Hematopoietic multipotent progenitor cell treated with erythropoietin and hydrocortisone succinate and interleukin-3 and kit ligand, for 4 days (in vitro differentiated cells): ENCODE data around the gene CAMK2D.

Experiments used
- DNase-seq: peaks from one replicate; pipeline ENCODE4 v3.0.0-alpha.2; 2015

The CAMK2D gene

DNA sequence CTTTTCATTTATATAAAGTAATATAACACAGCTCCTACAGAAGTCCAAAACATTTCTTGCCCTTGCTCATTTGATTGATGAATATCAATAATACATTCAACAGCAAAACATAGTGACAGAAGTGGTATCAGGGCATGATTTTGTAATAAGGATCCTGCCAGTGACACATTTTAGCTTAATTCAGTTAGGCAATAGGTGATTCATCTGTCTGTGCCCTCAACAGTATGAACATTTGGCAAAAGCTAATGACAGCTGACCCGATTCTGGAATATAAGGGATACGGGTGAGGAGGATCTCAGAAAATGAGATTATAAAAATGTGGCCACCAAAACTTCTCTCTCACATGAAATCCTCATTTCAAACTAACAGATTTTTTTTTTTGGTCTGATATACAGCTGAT, 294.0 kb downstream of the CAMK2D start:
- no peak for DNase-seq

DNA sequence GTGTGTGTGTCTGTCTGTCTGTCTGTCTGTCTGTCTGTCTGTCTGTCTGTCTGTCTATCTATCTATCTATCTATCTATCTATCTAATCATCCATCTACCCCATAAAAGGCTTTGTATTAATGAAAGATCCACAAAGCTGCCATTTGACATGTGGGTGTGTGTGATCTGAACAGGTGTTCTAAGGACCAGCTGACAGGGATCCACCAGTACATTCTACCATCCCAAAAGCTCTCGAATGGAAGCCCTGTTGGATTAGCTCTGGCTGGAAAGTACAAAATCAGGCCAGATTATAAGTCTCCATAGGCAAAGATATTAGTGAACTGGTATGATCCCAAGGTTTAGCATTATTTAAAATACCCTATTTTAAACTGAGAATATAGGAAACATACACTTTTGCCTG, 299.3 kb downstream of the CAMK2D start:
- no peak for DNase-seq

DNA sequence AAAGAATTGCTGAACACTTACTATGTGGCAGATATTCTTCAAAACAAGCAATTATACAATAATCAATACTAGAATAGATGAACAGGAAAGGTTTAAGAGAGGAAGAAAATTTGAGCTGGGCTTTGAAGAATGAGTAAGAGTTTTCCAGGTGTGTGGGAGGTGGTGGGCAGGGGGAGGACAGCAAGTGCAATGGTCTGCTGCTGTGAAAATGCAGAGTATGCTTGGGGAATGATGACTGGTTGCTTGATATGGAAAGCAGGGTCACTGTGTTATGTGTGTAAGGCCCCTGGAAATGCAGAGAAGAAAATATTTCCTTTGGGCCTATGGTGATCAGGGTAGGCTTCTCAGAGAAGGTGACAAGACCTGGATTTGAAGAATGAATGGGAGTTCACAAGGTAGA, 300.3 kb downstream of the CAMK2D start:
- no peak for DNase-seq

DNA sequence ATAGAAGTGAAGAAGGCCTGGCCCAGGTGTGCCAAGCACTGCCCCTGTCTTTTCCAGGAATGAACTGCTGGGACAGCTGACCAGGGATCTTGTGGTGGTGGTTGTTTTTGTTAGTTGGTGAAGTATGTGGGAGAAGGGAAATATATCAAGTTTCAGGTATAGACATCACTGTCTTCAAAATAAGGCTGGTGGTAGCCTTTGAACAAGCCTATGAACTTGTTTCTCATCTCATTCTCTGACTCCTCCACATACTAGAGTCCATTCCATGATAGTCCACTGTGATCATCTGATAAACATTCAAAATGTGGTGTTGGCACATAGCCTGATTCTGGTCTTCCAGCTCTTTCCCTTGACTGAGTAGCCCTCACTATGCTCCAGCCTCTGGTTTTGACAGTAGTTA, 303.7 kb downstream of the CAMK2D start:
- DNase-seq = no peak

DNA sequence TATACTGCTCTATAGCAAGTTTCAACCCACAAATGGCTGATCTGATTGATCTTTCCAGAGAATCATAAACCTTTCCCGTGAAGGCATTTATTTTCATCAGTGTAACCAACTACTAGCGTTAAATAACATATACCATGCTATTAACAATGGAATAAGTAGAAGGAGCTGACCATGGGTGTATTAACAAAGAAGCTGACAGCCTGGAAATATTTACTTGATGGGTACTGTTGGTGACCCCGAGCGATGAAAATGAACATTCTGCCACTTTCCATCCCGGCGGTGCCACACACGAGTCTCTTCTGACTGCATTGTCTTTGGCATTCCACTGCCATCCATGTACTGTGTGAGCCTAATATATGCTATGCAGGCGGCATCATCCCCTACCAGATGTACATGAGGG, 304.4 kb downstream of the CAMK2D start:
- no peak for DNase-seq

DNA sequence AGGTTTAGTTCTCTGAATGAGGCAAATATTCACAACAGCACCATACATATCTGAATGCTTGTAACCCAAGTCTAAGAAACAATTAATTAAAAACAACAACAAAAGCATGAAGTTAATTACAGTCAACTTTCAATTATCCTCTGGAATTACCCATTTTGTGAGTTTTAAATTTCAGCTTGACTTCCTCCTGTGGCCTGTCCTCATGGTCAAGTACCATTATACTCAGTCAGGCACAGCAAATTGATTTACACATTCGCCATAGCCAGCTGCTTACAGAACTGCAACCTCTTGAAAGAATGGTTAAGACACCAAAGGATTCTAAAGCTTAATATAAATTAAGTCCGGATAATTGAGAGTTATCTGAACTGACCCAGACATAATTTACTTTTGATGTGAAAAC, 306.5 kb downstream of the CAMK2D start:
- DNase-seq = no peak

DNA sequence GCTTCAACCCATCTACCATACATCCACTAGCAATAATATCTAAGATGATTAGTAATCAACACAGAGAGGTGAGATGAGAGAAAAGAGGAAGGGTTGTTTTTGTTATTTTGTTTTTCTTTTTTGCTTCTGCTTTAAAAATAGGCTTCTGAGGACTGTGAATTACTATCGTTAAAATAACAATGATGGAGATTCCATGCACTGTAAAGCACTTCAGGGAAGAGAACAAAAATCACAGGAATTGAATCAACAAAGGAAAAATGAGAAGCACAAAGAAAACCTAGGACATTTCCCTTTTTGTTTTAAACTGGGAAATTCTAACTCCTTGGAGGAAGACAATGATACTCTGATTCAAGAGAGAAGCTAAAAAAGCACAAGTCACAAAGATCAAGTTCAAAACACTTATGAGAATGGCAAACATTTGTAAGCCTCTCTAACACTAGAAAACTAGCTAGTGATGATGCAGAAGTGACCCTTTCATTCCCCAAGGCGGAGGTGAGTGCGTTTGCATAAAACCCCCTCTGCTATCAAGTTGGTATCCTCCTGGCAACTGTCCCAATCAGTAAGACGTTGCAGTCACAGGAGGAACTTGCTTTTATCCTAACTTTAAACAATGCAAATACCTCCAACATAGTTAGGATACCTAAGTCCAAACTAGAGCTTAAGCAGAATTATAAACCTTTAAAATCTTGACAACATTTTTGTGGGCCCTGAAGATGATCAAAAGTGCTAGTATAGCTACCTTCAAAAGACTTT, 308.5 kb downstream of the CAMK2D start:
- DNase-seq = peak; percentile 40

DNA sequence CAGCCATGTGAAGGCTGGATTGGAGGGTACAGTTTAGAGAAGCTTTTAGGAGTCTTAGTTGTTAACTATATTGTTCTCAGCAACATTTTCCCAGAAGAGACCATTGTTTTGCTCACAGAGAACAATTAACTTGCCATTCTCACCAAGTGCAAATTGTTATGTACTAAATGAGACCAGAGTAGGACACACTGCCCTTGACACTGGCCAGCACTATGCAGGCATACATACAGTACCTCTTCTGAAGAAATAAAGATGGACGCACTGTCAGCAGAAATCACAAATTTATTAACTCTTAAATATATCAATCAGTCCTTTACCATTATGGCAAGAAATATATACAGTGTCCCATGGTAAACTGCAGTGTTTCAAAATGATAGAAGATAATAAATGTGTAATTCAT, 309.4 kb downstream of the CAMK2D start:
- no peak for DNase-seq

DNA sequence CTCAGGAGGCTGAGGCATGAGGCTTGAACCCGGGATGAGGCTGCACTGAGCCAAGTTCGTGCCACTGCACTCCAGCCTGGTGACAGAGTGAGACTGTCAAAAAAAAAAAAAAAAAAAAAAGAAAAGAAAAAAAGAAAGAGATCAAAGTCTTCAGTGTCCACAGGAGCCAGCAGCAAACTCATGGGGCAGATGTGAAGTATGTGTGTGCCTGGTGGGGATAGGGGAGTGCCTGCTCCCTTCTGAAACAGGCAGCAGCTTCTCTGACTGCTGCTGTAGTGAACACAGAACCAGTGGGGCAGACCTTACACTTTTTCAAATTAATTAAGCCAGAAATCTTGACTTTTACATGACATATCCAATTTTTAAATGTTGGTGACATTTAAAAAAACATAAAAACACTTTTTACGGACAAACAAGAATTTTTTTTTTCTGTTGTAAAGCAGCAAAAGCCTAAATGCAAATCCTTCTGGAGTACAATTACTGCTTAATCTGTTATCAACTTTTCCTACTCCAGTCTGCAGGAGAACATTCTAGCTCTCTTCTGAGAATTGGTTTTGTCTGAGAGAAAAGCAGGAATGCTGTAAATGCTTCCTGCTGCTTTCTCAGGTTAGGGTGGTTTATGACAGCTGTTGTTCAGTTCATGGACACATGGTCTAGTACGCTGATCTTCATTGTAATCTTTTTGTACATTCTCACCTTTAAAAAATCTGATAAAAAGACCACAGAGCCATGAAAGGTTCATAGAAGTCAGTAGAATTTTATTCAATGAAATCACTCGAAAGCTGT, 311.1 kb downstream of the CAMK2D start:
- DNase-seq = no peak

DNA sequence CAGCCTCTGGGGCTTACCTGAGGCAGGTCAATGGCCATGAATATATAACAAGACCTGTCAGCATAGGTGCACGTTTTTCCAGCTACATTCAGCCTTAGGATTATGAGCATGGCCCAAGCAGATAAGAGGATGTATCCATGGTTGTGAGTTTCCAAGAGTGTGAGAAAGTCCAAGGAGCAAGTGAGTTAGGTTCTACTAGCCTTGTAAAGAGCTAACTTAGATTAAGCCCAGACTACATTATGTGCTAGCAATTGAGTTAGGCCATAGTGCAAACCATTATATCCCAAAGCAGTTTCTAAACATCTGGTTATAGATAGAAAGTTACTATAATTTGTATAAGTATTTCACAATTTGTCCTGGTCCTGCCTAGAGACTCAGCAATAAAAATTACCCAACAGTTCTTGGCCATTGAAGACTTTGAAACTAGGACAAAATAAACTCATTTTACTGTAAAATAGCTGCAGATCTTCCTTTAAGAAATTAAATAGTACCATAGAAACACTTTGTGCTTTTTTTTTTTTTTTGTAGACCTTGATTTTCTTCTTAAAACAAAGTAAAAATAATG, 312.0 kb downstream of the CAMK2D start:
- DNase-seq = no peak

DNA sequence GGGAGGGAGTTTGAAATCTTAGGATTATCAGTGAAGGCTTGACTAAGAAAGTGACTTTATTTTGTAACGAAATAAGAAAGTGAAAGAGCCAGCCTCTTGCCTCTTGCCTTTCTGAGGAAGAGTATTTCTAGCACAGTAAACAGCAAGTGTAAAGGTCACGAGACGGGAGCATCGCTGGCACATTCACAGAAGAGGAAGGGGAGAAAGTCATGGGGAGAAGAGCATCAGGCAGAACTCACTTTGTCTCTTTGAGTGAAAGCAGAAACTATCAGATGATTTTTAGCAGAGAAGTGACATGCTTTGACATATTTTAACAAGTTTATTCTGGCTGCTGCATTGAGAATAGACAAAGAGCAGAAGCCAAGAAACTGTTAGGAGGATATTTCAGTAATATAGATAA, 313.8 kb downstream of the CAMK2D start:
- no peak for DNase-seq

DNA sequence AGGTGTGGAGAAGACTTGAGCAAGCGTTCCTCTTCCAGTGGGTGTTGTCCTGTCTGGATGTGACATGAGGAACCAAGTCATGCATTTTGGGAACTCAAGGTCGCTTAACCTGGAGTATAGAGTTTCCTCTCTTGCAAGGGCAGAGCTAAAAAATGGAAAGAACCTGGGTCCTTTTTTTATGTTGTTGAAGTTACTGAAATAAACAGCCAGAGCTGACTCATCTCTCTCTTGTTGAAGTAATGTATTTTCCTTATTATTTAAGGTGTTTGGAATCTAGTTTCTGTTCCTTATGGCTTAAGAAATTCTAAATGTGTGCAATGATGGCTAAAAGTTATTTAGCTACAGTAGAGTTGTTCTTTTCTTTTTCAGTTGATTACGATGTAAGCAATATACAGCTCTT, 314.5 kb downstream of the CAMK2D start:
- DNase-seq = no peak

DNA sequence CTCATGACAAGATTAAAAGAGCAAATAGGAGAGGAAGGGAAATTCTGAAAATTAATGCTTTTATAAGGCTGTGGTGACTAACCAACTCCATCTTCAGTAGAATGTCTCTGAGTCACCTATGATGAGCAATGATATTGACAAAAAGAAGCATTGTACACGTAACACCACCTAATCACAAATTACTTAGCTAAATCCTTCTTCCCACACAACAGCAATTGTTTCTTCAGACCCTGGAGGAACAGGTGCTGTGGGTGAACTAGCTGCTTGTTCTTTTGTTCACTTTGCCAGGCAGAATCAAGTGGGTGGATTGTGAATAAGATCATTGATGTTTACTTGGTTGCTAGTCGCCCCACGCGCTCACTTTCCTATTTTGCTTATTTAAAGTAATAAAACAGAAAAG, 315.5 kb downstream of the CAMK2D start:
- no peak for DNase-seq

DNA sequence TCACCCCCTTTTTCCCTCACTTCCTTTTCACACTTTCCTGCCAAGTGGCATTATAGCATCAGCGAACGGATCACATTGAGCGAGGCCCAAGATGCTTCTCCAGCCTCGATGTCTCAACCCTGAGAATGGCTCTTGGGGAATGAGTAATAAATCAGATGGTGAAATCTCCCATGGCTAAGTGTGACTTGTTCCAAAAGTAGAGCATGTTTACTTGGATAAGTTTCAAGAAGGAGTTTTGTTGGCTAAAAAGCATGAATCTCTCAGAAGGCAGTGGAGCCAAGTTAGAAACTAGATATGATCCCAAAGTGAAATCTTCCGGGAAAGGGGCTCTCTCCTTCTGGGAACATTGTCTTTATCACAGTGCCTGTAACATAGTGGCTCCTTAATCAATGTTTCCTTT, 316.3 kb downstream of the CAMK2D start:
- DNase-seq = no peak

DNA sequence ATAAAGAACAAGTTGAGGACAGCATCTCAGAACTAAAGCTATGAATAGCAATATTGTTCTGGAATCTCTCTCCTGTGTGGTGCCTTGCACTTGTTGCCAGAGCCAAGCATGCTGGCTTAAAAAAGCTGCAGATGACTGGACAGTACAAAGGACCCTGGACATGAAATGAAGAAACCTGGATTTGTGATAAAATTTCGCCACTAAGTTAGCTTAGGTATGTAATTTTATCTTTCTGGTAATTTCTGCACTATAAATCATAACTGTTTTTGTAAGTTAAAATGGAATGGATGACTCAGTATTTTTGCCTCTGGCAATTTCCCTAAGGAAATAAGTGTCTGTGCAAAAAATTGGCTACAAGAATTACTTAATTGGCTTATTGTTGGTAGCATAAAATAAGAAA, 317.2 kb downstream of the CAMK2D start:
- no peak for DNase-seq

DNA sequence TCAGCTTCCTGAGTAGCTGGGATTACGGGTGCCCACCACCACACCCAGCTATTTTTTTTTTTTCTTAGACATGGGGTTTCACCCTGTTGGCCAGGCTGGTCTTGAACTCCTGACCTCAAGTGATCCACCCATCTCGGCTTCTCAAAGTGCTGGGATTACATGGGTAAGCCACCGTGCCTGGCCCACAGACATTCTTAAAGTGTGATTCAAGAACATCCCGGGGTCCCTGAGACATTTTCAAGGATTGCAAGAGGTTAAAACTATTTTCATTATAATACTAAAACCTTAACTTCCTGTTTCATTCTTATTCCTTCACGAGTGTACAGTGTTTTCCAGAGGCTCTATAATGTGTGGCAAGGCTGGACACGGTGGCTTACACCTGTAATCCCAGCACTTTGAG, 318.7 kb downstream of the CAMK2D start:
- no peak for DNase-seq

DNA sequence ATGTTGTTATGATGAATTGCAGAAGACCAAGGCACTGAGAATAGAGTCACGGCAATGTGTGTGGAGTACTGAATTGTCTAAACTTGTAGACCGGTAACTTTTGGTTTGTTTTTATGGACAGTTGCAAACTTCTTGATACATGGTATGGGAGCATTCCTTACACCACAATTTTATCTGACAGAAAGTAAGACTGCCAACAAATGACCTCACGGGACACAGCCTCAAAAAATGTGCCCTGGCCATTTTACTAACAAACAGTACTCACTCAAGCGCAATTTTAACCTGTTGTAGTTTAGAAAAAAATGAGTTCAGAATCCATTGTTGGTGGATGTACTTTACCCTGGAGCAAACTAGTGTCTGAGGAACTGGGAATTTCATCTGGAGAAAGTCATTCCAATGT, 321.2 kb downstream of the CAMK2D start:
- DNase-seq = no peak

DNA sequence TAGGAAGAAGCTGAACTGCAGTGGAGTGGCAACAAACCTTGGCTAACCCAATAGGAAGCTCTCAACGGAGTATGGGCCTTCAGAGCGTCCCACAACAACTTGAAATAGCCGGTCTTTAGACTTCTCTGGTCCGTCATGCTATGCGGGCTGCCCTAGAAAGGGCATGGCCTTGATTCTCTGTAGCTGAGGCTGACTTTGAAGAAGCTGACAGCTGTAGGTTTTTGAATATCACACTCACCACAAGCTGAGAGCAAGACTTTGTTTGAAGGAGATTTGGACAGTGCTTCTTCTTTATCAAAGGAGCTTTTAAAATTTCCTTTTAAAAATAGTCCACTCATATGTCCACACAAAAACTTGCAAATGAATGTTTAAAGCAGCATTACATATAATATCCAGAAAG, 322.9 kb downstream of the CAMK2D start:
- no peak for DNase-seq

DNA sequence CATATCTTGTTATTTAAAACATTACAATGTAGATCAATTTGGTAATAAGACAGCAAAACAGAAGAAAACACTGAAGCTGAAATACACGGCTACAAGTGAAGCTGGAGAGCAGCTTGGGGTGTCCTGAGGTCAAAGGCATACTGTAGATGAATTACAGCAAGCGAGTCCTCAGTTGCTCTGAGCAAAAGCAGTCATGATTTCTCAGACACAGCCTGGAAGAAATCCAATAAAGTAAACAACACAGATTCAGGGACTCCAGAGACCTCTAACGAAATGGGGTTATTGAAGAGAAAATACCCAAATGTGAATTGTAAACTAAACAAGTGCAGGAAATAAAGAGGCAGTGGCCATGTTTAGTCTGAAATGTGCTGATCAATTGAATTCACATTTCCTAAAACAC, 324.4 kb downstream of the CAMK2D start:
- DNase-seq = no peak

DNA sequence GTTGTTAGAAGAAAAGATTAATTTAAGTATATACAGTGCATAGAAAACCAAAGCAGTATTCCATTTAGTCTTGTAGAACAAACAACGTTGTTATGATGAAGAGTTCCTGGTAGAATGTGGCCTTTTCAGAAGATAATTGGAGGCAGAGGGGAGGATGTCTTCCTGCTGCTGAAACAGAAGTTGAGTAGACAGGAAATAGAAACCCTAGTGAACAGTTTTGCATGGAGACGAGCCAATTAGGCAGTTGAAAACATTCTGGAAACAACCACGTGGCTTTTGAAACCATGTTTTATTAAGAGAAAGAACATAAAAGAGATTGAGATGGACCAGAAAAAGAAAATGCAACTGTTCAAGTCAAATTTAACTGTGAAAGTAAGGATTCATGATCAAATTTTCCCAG, 325.2 kb downstream of the CAMK2D start:
- peak; percentile 2 for DNase-seq

DNA sequence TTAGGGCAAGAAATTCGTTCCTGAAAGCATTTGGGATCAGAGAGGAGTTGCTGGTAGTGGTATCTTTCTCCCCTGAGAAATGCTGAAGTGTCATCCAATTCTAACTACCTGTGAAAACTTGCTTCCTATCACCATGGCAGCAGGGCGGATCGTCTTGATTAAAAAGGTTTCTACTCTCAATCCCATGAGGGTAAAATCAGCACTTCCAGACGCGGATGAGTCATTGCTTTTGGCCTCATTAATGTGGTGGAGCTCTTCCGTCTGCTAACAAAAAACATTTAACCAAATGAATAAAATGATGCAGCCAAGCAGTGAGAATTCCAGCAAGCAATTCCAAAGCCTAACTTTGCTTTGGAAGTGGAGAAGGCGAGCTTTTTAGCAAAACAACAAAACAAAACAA, 325.6 kb downstream of the CAMK2D start:
- DNase-seq = no peak

DNA sequence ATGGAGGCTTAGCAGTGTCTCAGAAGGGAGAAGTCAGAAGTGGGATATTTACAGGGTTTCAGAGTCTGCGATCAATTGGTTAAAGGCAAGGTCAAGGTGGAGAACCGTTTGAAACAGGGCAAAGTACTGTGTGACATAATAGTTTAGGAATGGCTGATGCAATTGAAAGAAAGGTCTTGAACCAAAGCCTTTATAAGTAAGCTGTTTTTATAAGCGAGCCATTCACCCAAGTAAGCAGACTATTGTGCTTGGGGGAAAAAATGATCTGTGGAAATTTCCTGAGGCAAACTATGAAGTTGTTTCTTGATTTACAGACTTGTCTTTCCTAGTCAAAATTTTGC, 327.3 kb downstream of the CAMK2D start:
- DNase-seq = no peak

DNA sequence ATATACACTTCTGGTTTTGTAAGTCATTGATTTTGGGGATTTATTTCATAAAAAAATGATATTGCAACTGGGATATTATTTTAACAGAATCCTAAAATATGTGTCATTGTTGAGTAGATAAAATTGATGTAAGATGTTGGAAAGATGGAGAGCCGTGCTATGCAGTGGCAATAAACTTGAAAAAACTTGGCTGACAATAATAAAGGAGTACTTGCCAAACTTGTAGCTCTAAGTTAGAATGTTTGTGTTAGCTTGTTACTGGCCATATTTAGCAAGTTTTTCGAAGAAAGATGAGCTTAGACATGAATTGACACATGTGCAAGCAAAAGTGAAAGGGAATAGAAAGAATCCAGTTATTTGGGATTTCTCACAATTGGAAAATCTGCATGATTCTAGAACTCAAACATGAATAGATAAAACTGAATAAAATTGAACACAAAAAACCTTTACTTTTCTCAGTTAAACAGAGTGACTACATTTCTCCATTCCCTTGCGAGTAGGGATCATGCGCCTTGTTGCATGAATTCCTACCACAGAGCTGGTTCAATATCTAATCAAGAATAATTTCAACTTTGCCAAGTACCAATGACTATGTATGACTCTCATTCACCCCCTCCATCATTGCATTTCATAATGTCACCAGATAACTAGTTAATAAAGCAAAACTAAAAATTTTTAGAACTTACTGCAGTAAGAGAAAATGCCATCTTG, 327.8 kb downstream of the CAMK2D start:
- no peak for DNase-seq

DNA sequence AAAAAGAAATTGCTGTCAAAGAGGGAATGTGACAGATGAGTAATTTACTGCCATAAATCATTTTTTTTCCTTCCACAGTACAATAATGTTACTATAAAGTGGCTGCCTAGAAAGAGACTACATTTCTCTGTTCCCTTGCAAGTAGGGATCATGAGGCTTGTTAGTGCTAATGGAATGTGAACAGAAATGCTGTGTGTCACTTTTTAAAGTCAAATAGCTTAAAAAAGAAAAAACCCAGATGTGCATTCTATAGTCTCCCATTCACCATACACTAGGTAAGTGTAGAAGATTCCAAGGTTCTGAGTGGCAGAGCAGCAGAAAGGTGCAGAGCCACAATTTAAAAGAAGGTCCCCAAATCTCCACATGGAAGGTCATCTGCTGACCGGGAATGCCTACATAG, 328.4 kb downstream of the CAMK2D start:
- DNase-seq = no peak
